NCI-H2196 (cell line): ENCODE data around the gene LRRC3C.

ENCODE experiments used
- DNase-seq: peaks from one replicate; lab custom pipeline; 2025; ENCODE audit not compliant: unreplicated experiment; lab: John Stamatoyannopoulos, UW

LRRC3C gene

DNA sequence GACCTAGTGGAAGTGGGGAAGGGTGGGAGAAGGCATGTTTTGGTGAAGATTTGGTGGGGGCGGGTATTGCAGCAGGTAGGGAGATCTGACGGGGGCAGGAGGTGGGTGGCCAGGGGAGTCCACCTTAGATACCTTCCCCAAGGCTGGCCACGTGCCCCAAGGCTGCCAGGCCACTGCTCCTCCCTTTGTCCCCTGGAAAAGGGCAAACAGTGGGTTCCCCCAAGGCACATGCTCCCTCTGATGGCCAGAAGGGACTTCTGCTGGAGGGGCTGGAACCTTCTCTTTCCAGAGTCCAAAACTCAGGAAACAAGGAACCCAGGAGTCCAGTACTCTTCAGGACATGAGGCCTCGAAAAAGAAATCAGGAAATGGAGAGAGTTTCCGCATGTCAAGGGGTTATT lies 46.9 kb downstream of the LRRC3C start:
- no peak for DNase-seq

DNA sequence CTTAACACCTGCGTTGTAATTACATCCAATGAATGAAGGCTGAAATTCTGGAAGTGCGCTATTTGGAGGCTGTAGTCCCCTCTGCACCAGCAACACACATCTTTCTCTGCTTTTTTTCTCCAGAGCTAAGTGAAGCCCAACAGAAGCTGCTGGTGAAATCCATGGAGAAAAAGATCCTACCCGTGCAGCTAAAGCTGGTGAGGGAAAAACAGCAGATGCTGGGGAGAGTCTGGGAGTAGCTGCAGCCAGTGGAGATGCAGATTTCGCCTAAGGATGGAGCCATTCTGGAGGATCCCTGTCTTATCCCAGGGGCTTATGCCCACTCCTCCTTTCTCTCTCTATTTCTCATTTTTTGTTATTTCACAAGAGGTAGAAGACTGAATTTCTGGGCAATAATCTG lies 48.3 kb downstream of the LRRC3C start:
- no peak for DNase-seq

DNA sequence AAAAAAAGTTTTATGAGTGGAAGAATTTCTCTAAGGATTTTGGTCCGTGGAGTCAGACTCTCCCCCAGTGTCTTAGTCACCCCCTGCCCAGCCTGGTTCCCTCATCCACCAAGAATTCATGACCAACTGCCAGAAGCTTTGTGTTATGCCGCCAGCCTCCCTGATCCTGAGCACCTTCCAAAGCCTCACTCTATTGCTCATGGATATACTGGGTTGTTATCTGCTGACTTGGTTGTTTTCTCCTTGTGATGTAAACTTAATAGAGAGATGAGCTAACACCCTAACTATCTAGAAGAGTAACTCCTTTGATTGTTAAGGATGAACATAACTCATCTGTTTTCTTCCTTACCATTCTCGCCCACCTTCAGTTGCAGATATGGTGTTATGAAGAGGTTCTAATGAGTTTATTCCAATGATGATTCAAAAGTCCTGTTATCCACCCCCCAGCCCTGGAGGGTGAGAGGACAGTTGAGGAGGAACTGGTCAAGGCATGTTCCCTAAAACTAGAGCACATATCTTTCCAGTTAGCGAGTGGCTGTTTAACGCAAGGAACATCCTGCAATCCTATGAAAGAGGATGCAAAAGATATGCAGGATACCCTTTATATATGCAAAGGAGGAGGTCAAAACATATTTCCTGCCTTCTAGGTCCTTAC lies 51.6 kb downstream of the LRRC3C start:
- no peak for DNase-seq

DNA sequence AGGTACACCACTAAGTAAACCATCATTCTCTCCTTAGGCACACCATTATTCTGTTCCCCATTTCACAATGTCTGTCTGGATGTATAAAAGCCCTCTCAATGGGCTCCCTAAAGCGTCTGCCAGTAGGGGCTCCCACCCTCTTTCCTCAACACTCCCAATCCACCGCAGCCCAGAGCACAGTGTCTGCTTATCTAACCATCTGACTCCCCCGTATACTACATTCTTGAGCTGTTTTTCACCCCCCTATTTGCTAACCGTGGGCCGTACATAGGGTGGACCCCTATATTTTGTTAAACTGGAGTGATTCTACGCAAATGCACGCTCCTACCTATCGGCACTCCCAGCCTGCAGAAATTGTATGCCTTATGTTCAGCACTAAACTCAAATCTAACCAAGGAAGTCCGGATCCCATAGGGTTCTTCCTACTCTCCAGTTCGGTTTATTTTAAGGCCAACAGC lies 52.4 kb downstream of the LRRC3C start:
- no peak for DNase-seq

DNA sequence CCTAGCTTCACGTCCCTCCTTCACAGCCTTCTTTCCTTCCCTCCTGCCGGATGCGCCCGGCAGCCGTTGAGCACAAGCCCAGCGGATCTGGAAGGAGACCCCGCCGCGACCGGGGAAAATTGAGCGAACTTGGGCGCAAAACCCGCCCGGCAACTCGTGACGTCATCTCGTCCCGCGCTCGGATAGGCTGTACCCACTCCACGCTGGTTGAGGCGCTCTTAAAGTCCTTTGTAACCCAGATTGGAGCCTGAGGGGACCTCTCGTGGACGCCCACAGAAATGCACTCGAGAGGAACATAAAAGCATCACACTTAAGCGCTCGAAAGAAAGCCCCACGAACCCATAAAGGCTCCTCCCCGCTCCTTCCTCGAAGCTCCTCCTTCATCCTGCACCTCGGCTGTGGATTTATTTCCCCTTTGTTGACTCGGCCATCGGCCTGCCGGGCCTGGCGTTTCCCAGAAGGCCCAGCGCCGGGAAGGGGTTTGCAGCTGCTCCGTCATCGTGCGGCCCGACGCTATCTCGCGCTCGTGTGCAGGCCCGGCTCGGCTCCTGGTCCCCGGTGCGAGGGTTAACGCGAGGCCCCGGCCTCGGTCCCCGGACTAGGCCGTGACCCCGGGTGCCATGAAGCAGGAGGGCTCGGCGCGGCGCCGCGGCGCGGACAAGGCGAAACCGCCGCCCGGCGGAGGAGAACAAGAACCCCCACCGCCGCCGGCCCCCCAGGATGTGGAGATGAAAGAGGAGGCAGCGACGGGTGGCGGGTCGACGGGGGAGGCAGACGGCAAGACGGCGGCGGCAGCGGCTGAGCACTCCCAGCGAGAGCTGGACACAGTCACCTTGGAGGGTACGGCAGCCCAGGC lies 53.0 kb downstream of the LRRC3C start, which contains the start of gene PSMD3:
PSMD3 (plus strand) TSS at position 457 of the 856 bp plus-strand sequence; CDS start at position 621, 164 bp downstream.
- peak; percentile 97 for DNase-seq

DNA sequence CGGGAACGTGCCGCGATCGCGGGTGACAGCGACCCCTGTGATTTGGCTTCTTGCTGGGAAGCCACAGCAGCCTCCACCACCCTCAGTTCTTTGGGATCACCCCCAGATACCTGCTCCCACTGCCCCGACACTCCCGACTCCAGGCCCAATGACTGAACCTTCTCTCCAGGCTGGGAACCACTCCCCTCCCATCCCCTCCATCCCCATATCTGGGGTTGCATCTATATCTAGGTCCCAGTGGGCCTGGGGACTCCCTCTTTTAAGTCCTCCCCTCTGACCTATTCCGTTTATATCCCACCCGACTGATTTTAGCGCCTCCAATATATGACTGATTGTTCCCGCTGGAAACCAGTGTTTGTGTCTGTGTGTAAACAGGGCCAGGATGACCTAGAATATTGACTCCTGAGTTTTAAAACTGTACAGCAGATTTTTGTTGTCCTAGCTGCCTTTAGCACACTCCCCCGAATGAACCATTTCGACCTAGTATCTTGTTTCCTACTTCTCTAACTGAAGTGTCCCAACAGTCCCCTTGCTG lies 53.7 kb downstream of the LRRC3C start:
- DNase-seq = no peak

DNA sequence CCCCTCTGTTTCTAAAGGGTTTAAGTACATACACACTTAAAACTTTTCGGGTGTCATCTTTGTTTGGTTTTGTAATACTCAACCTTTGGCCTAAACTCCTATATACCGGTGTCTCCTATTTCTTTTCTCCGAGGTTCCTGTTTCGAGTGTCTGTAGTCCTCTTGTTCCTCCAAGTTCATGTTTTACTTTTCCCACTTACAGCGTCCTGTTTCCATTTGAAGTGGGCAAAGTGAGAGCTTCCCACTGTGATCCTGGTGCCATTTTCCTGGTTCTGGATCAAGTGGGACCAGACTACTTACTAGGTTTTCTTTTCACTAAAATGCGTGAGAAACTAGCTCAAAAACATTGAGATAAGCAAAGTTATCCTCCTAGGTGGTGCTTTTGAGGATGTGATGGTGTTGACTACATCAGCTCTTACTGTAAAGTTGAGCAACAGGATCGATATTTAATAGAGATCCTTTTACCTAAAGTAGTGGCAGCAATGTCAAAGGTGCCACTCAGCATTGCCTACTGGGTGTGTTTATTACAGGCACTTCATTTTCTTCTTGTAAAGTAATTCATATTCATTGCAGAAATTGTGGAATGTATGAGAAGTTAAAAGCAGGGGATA lies 54.3 kb downstream of the LRRC3C start:
- no peak for DNase-seq

DNA sequence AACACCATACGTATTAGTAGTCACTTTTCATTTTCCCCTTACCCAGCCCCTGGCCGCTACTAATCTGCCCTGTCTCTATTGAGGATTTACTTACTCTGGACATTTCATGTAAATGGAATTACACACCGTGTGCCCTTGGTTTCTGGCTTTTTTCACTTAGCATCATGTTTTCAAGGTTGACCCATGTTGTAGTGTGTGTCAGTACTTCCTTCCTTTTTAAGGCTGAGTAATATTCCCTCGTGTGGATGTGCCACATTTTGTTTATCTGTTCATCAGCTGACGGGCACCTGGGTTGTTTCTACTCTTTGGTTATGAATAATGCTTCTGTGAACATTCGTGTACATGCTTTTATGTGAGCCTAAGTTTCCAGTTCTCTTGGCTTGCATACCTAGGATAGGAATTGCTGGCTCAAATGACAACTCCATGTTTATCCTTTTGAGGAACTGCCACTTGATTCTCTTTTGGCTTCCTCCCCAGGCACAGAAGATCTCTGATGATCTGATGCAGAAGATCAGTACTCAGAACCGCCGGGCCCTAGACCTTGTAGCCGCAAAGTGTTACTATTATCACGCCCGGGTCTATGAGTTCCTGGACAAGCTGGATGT lies 60.8 kb downstream of the LRRC3C start:
- DNase-seq = no peak

GRCh38 chr17:39994448-39994847 lies 66.9 kb downstream of the LRRC3C start:
- DNase-seq = no peak
